Left ventricle myocardium superior (tissue), 1 donor: Measurements from ENCODE around the gene HIP1. TPM values are rescaled to one million over a fixed set of nuclear protein-coding genes. Genes with fewer than 3 reads are reported as not detected.
A peak's percentile ranks its signal among the peaks of the same experiment; 100 is the strongest.
"Not testable (repeated sequence)": the region's sequence is repeated elsewhere in the genome, so short reads cannot be mapped to it uniquely, and the experiment has no call there.

Experiments used
- ATAC-seq: fragments of 200-7000 bp; cut with Tn5 transposase; one replicate; pipeline ENCODE4 v1.9.1; 2020; ENCODE audit warnings: mild to moderate bottlenecking, moderate library complexity
- DNase-seq: peaks from one replicate; pipeline ENCODE4 v3.0.0-alpha.2; 2020
- intact Hi-C: fragments of 100-400 bp; cut with micrococcal nuclease; formaldehyde crosslinking; loops from one replicate; pipeline ENCODE4 v1.11.0; 2022
- long read RNA-seq: library from polyadenylated mRNA; unstranded; transcript quantifications from one replicate; pipeline ENCODE4 v2.0.0, GENCODE V29; 2021
- total RNA-seq: library from RNA; stranded (reverse); fragmentation: NEBNext Ultra II Directional; extraction: Animal tissue kit (Norgen Biotek cat#: 25700); gene quantifications from one replicate; pipeline ENCODE4 v1.2.1, GENCODE V29; 2021
- donor health status: DM: no; HTN: yes; CAD: no; lungs with severe emphysema.

Gene HIP1
- 17.8 TPM for total RNA-seq
- long read RNA-seq, partial matches to known transcripts: 1 of 9 reads
- long read RNA-seq, other reads (novel, unspliced or antisense): 7 of 9 reads

- DNase-seq: no peak
- no peak for ATAC-seq
- intact Hi-C loops: no loop called here
These were observed at the start of gene HIP1 for GRCh38 chr7:75738604-75738974. Gene HIP1 (minus strand): TSS chr7:75738941. CDS start chr7:75738920, 21 bp downstream.

DNA sequence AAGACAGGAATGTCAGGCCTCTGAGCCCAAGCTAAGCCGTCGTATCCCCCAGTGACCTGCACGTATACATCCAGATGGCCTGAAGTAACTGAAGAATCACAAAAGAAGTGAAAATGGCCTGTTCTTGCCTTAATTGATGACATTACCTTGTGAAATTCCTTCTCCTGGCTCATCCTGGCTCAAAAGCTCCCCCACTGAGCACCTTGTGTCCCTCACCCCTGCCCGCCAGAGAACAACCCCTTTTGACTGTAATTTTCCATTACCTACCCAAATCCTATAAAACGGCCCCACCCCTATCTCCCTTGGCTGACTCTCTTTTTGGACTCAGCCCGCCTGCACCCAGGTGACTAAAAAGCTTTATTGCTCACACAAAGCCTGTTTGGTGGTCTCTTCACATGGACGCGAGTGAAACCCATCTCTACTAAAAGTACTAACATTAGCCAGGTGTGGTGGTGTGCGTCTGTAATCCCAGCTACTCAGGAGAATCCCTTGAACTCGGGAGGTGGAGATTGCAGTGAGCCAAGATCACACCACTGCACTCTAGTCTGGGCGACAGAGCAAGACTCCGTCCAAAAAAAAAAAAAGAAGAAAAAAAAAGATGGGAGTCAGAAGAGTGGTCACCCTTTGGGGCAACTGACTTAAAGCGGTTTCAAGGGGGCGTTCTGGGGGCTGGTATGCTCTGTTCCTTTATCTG lies 49.6 kb upstream of the HIP1 start:
- DNase-seq, intact Hi-C loops, ATAC-seq: not testable (repeated sequence)

DNA sequence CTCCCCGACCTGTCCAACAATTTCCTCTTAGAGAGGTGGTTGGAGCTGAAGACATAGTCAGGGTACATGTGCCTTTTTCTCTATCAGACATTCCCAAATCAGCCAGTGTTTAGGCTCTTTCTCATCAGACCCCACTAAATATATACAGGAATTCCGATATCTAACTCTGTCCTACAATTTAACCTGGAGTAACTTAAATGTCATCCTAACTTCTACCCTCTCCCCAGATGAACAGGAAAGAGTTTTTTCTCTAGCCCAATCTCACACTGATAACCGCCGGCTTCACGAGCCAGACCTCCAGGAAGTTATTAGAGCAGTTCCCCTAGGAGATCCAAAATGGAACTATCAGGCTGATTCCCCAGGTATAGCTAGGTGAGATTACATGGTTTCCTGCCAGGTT lies 44.3 kb upstream of the HIP1 start:
- DNase-seq, ATAC-seq, intact Hi-C loops: not testable (repeated sequence)

- ATAC-seq, intact Hi-C loops, DNase-seq: not testable (repeated sequence)
These were observed 42.0 kb upstream of the HIP1 start for GRCh38 chr7:75780647-75781273.

GRCh38 chr7:75779516-75779915 lies 40.8 kb upstream of the HIP1 start:
- DNase-seq, intact Hi-C loops, ATAC-seq: not testable (repeated sequence)

GRCh38 chr7:75779035-75779434 lies 40.3 kb upstream of the HIP1 start:
- ATAC-seq, DNase-seq, intact Hi-C loops: not testable (repeated sequence)

GRCh38 chr7:75776295-75776971 lies 37.7 kb upstream of the HIP1 start:
- no peak for DNase-seq
- intact Hi-C loops: no loop called here
- ATAC-seq: no peak

DNA sequence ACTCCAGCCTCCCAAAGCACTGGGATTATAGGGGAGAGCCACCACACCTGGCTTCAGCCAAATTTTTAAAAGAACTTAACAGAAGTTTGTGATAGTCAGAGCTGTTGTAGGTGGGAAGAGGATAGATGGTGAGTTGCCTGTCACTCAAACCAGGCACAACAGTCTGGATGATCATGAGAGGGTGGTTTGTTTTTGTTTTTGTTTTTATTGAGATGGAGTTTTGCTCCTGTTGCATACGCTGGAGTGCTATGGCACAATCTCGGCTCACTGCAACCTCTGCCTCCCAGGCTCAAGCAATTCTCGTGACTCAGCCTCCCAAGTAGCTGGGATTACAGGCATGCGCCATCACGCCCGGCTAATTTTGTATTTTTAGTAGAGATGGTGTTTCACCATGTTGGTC lies 35.2 kb upstream of the HIP1 start:
- ATAC-seq, DNase-seq, intact Hi-C loops: not testable (repeated sequence)

DNA sequence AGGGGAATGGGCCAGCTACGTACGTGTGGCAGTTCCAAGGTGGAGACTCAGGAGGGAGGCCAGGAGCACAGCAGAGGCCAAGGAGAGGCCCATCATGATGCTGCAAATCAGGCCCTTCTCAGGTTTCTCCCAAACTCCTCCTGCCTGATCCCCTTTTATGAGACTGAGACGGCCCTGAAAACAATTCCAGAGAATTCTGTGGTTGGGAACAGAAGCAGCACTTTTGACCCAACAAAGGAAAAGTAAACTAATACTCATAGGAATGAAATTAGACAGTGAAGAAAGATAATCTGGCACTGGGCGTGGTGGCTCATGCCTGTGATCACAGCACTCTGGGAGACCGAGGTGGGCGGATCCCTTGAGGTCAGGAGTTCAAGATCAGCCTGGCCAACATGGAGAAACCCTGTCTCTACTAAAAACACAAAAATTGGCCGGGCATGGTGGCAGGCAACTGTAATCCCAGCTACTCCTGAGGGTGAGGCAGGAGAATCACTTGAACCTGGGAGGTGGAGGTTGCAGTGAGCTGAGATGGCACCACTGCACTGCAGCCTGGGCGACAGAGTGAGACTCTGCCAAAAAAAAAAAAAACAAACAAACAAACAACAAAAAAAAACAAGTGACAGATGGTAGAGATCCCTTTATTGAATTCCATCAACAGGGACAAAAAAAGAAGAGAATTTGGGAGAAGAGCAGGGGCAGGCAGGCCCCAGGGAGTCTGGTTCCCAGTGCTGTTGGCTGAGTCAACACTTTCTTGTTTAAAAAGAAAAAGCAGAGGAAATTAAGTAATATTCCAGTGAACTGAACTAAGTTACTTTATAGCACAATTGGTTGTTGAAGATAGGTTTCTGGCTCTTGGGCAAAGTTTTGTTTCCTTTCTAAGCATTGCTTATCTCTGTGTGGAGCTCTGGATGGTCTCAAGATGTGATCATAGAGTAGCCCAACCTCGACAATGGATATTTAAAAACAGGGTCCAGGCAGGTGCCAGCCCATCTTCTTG lies 33.6 kb upstream of the HIP1 start, which contains the start of gene CCL26:
TSS of gene CCL26 (minus strand) at position 131 of the 997 bp plus-strand sequence. CDS start at position 96, 35 bp downstream.
- ATAC-seq (peak; percentile 83), DNase-seq (peak; percentile 65)
- intact Hi-C loops: no loop called here

DNA sequence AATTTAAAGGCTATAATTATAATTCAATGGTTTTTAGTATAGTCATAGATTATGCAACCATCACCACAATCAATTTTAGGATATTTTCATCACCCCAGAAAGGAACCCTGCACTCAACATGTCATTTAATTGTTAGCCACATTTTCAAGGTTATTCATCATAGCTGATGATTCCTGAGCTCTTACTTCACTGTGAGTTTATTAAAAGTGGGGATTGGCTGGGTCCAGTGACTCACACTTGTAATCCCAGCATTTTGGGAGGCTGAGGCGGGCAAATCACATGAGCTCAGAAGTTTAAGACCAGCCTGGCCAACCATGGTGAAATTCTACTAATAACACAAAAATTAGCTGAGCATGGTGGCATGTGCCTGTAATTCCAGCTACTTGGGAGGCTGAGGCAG lies 32.5 kb upstream of the HIP1 start:
- ATAC-seq (no peak), DNase-seq (no peak)
- intact Hi-C loops: no loop called here

DNA sequence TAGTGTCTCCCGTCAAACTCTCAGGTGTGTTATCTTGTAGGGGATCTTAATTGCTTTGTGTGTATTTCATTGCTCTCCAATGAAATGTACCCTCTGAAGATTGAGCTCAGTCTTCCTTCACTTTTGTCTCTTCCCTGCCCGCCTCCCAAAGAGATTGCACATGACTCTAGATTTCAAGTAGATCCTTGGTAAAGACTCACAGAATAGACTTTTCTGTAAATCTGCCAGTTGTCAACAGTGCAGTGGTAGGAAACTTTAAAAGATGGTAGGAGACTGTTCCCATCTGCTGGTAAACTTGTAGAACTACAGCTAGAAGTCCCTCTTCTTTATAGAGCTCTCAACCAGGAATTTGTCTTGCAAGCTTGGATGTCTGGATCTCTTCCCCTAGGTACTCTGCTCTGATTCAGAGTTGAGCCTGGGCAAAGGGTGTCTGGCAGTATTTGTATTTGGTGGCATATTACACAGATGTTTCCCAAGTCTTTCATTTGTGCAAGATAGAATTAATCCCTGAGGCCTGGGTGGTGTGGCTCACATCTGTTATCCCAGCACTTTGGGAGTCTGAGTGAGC lies 23.7 kb upstream of the HIP1 start:
- ATAC-seq (peak; percentile 86), DNase-seq (no peak)
- intact Hi-C loops: no loop called here

DNA sequence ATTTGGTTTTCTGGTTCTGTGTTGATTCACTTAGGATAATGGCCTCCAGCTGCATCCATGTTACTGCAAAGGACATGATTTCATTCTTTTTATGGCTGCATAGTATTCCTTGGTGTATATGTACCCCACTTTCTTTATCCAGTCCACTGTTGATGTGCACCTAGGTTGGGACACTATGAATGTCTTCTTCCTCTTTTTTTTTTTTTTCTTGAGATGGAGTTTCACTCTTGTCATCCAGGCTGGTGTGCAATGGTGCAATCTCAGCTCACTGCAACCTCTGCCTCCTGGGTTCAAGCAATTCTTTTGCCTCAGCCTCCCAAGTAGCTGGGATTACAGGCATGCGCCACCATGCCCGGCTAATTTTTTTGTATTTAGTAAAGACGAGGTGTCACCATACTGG lies 23.1 kb upstream of the HIP1 start:
- intact Hi-C loops, ATAC-seq, DNase-seq: not testable (repeated sequence)

- DNase-seq (no peak), ATAC-seq (no peak)
- intact Hi-C loops: no loop called here
These were observed 19.8 kb upstream of the HIP1 start for GRCh38 chr7:75758491-75758890.

DNA sequence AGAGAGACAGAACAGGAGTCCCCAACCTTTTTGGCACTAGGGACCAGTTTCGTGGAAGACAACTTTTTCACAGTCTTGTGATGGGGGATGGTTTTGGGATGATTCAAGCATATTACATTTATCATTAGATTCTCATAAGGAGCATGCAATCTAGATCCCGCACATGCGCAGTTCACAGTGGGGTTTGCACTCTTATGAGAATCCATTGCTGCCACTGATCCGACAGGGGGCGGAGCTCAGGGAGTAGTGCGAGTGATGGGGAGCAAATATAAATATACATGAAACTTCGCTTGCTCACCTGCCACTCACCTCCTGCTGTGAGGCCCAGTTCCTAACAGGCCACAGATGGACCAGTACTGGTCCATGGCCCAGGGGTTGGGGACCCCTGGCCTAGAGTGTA lies 19.1 kb upstream of the HIP1 start:
- DNase-seq (no peak), ATAC-seq (no peak)
- intact Hi-C loops: no loop called here

DNA sequence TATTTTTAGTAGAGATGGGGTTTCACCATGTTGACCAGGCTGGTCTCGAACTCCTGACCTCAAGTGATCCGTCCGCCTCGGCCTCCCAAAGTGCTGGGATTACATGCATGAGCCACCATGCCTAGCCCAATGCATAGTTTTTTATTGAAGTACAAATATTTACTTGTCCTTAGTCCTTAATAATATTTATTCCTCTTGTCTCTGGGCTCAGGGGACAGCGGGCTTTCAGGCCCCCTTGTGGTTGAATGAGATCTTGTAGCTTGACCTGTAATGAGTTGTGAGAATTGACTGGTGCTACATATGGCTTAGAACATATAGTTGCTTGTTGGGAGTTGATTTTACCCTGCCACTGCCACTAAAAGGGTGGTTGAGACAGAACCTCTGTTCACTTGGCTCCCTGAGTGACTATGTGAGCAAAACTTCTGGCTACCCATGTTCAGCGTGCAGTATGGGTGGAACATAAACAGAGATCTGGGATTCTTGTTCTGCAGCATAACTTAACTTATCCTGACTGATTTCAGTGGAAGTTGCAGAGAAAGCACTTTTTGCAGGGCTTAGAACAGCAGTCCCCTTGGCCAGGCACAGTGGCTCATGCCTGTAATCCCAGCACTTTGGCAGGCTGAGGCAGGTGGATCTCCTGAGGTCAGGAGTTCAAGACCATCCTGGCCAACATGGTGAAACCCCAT lies 18.4 kb upstream of the HIP1 start:
- ATAC-seq (peak; percentile 25), DNase-seq (no peak)
- intact Hi-C loops: no loop called here

- intact Hi-C loops: no loop called here
- DNase-seq (no peak), ATAC-seq (no peak)
These were observed 17.7 kb upstream of the HIP1 start for GRCh38 chr7:75756206-75756990.

GRCh38 chr7:75743455-75743859 lies 4.7 kb upstream of the HIP1 start:
- ATAC-seq: no peak
- intact Hi-C loops: no loop called here
- peak; percentile 34 for DNase-seq
